ENCODE data around the gene MED31. TPM values are rescaled to one million over a fixed set of nuclear protein-coding genes. Genes with fewer than 3 reads are reported as not detected.
"Not testable (repeated sequence)": the region's sequence is repeated elsewhere in the genome, so short reads cannot be mapped to it uniquely, and the experiment has no call there.

MED31 gene
- total and polyA plus RNA-seq, 8 donors, result 19.1 to 29.8 (median 24.1) TPM

DNA sequence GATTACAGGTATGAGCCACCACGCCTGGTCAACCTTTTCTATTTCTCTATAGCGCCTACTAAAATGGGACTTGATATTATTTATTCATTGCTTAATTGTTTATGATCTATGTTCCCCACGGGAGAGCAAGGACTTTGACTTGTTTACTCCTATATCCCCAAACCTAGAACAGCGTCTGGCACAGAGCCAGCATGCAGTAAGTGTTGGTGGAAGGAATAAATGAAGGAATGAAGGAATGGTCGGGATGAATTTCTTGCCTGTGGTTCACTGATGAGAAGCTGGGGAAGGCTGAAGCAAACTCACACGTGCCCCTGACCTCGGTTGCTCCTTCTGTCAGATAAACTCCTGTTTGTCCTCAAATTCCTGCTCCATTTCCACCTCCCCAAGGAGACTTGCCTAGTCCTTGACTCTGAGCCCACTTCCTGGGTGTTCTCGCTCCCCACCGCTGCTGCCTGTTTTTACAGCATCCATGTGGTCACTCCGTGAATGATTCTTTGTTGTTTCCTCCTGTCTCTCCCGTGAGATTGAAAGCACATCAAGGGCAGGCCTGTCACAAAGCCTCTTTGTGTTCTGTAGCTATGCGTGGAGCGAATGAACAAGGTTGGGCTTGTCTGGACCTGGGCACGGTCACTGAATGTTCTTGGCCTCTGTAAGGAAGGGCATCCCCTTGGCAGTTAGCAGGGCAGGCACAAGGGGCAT is 17.5 kb upstream of the MED31 start:
- TF ChIP-seq, protein P1, sequence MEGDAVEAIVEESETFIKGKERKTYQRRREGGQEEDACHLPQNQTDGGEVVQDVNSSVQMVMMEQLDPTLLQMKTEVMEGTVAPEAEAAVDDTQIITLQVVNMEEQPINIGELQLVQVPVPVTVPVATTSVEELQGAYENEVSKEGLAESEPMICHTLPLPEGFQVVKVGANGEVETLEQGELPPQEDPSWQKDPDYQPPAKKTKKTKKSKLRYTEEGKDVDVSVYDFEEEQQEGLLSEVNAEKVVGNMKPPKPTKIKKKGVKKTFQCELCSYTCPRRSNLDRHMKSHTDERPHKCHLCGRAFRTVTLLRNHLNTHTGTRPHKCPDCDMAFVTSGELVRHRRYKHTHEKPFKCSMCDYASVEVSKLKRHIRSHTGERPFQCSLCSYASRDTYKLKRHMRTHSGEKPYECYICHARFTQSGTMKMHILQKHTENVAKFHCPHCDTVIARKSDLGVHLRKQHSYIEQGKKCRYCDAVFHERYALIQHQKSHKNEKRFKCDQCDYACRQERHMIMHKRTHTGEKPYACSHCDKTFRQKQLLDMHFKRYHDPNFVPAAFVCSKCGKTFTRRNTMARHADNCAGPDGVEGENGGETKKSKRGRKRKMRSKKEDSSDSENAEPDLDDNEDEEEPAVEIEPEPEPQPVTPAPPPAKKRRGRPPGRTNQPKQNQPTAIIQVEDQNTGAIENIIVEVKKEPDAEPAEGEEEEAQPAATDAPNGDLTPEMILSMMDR (IDR thresholded peaks at IDR 0.05), result no peak

DNA sequence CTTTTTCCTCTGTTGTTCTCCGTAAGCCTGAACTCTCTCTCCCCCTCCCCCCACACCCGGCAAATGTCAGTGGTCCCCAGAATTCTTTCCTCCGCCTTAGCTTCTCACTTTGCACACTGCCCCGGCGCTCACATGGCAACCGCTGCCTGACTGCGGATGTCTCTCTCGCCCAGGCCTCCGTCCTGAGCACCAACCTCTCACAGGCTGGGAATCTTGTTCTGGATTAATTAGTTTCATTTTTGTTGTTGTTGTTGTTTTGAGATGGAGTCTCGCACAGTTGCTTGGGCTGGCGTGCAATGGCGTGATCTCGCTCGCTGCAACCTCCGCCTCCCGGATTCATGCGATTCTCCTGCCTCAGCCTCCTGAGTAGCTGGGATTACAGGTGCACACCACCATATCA is 16.8 kb upstream of the MED31 start:
- TF ChIP-seq, protein P1 (IDR thresholded peaks at IDR 0.05), result no peak
- intact Hi-C loops (cut with DNase I), result no loop called here

More for the DNA sequence above, 17.5 kb upstream of the MED31 start:
- DNase-seq (no peak), ATAC-seq (no peak)
- no peak overlapping the region for H3K27ac ChIP-seq
- H3K27me3 ChIP-seq, result peaks cover 0 to 22% of the 10 kb centered on the region in 2 donors
- no peaks in the 10 kb centered on the region for H3K9me3 ChIP-seq
- H3K4me1 ChIP-seq, result no peaks in the 10 kb centered on the region
- intact Hi-C loops (cut with DNase I), result no loop called here
- no peak overlapping the region for H3K4me3 ChIP-seq
- H3K36me3 ChIP-seq, result no peaks in the 10 kb centered on the region

DNA sequence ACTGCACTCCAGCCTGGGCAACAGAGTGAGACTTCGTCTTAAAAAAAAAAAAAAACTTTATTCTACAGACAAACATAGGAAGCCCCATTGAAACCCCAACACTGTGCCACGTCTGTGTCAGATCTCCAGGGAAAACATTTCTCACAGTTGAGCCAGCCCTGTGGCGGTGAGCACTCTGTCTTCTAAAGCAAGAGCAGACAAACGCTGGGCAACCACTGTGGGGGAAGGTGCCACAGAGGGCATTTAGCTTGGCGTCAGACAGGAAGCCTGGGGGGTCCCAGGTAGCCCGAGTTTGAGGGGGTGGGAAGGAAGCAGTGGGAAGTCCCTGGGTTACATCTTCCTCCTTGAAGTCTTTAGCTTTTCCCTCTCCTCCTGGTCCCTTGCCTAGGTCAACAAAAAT is 16.1 kb upstream of the MED31 start:
- H3K27me3 ChIP-seq, result peaks cover 0 to 29% of the 10 kb centered on the region in 2 donors
- ATAC-seq (no peak), DNase-seq (no peak)
- no peaks in the 10 kb centered on the region for H3K36me3 ChIP-seq
- TF ChIP-seq, protein P1 (IDR thresholded peaks at IDR 0.05), result no peak
- no peaks in the 10 kb centered on the region for H3K4me1 ChIP-seq
- H3K9me3 ChIP-seq, result no peaks in the 10 kb centered on the region
- no peak overlapping the region for H3K27ac ChIP-seq
- H3K4me3 ChIP-seq, result no peak overlapping the region
- intact Hi-C loops (cut with DNase I), result no loop called here

More for the DNA sequence above, 16.8 kb upstream of the MED31 start:
- Histone ChIP-seq H3K27me3 (peaks cover 0 to 22% of the 10 kb centered on the region in 2 donors), H3K36me3 (no peaks in the 10 kb centered on the region), H3K9me3 (no peaks in the 10 kb centered on the region), H3K4me1 (no peaks in the 10 kb centered on the region), H3K27ac (no peak overlapping the region), H3K4me3 (no peak overlapping the region)
- DNase-seq, result no peak
- ATAC-seq, result no peak

DNA sequence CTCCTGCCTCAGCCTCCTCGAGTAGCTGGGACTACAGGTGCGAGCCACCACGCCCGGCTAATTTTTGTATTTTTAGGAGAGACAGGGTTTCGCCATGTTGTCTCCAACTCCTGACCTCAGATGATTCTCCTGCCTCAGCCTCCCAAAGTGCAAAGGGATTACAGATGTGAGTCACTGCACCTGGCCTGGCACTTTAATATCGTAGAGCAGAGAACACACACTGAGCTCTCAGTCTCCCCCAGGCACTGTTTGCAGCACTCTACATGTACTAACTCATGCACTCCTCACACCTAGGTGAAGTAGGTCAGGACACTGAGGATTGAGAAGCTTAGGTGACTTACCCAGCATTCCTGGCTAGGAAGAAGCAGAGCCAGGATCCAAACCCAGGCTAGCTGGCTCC is 15.2 kb upstream of the MED31 start:
- Histone ChIP-seq H3K27me3 (peaks cover 0 to 32% of the 10 kb centered on the region in 2 donors), H3K9me3 (no peaks in the 10 kb centered on the region), H3K27ac (no peak overlapping the region), H3K4me1 (no peaks in the 10 kb centered on the region), H3K36me3 (no peaks in the 10 kb centered on the region), H3K4me3 (no peak overlapping the region)
- DNase-seq (no peak), ATAC-seq (no peak)
- TF ChIP-seq, protein P1 (IDR thresholded peaks at IDR 0.05), result no peak
- intact Hi-C loops (cut with DNase I), result no loop called here

DNA sequence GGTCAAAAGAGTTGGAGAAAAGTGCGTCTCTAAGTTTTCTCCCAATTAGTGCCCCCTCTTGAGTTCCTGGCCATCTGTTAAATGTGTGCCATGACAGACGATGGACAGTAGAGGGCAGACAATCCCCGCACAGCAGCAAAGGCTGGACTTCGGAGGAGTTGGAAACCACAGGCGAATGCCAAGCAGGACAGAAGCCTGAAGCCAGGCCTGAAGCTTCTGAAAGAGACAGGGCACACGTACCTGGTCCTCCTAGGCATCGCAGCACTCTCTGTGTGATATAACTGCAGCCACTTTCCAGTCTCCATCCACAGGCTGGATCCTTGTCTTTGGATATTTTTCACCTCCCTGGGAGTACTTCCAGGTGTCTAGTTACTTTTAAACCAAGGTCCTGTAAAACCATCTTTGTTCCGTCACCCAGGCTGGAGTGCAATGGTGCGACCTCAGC is 14.7 kb upstream of the MED31 start:
- Histone ChIP-seq H3K36me3 (no peaks in the 10 kb centered on the region), H3K9me3 (no peaks in the 10 kb centered on the region), H3K27ac (no peak overlapping the region), H3K27me3 (peaks cover 0 to 32% of the 10 kb centered on the region in 2 donors), H3K4me1 (peaks cover 0 to 2% of the 10 kb centered on the region in 2 donors), H3K4me3 (no peak overlapping the region)
- TF ChIP-seq, protein P1 (IDR thresholded peaks at IDR 0.05), result peak; percentile 79 to 80
- peak; percentile 100 for ATAC-seq
- peak in 3 of 4 donors; percentile 60 to 88 (median 67) for DNase-seq
- intact Hi-C loops (cut with DNase I), result no loop called here

DNA sequence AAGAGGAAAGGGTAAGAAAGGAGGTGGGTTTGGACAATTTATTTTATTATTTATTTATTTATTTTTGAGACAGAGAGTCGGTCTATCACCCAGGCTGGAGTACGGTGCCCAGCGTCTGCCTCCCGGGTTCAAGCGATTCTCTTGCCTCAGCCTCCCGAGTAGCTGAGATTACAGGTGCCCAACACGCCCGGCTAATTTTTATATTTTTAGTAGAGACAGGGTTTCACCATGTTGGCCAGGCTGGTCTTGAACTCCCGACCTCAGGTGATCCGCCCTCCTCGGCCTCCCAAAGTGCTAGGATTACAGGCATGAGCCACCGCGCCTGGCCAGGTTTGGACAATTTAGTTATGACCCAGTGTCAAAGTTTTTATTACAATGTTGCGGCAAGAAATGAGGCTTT is 11.8 kb upstream of the MED31 start:
- H3K36me3 ChIP-seq; ATAC-seq; intact Hi-C loops (cut with DNase I); H3K9me3 ChIP-seq; DNase-seq; H3K4me3 ChIP-seq; H3K27ac ChIP-seq; H3K4me1 ChIP-seq: not testable (repeated sequence)
- peaks cover 0 to 34% of the 10 kb centered on the region in 2 donors for H3K27me3 ChIP-seq
